H1 (cell line): Measurements from ENCODE around the gene PATJ. TPM values are rescaled to one million over a fixed set of nuclear protein-coding genes. Genes with fewer than 3 reads are reported as not detected.

ENCODE experiments used
- CTCF ChIA-PET: fragments of 300-600 bp; sonication (Branson Sonifier 250); formaldehyde crosslinking; loops from one replicate; lab custom pipeline; 2021; ENCODE audit not compliant: partially characterized antibody; lab: Charles Lee
- POLR2A ChIA-PET: fragments of 300-600 bp; sonication (Branson Sonifier 250); formaldehyde crosslinking; loops from one replicate; lab custom pipeline; 2021; ENCODE audit warnings: inconsistent platforms; ENCODE audit not compliant: partially characterized antibody; lab: Charles Lee
- DNase-seq, 2 experiments: peaks; one replicate each; pipeline versions ENCODE4 v3.0.0 to v3.0.0-alpha.2; 2010 to 2022; ENCODE audit warnings: low spot score in 2 of 2, low read depth in 1 of 2, mixed read lengths in 1 of 2
- FAIRE-seq: peaks from 2 replicates; lab custom pipeline; 2011; peaks lifted over from hg19 to GRCh38; lab: Jason Lieb, UNC
- H2AFZ ChIP-seq: 2 replicates; pipeline ENCODE4 v1.8.1; 2012; ENCODE audit warnings: low read length, inconsistent platforms
- H2AK5ac ChIP-seq: 2 replicates; pipeline ENCODE4 v1.6.1; 2013; ENCODE audit warnings: low read depth, low read length
- H2BK120ac ChIP-seq: replicated peaks from 2 replicates; pipeline ENCODE3; 2013; ENCODE audit warnings: low read depth, low read length, inconsistent platforms
- H2BK12ac ChIP-seq: 2 replicates; pipeline ENCODE4 v1.6.1; 2013; ENCODE audit warnings: low read depth, low read length
- H2BK15ac ChIP-seq: 2 replicates; pipeline ENCODE4 v1.6.1; 2013; ENCODE audit warnings: low read length
- H2BK20ac ChIP-seq: 2 replicates; pipeline ENCODE4 v1.6.1; 2013; ENCODE audit warnings: low read length
- H2BK5ac ChIP-seq: 2 replicates; pipeline ENCODE4 v1.6.1; 2013; ENCODE audit warnings: low read depth, low read length
- H3K14ac ChIP-seq: 2 replicates; pipeline ENCODE4 v1.6.1; 2013; ENCODE audit warnings: inconsistent platforms; ENCODE audit not compliant: insufficient read length
- H3K18ac ChIP-seq: 2 replicates; pipeline ENCODE4 v1.6.1; 2013; ENCODE audit warnings: low read length; ENCODE audit errors: extremely low read depth
- H3K23ac ChIP-seq: 2 replicates; pipeline ENCODE4 v1.6.1; 2013; ENCODE audit warnings: inconsistent platforms; ENCODE audit not compliant: insufficient read length
- H3K23me2 ChIP-seq: 2 replicates; pipeline ENCODE4 v1.6.1; 2013; ENCODE audit warnings: low read depth, low read length
- H3K27ac ChIP-seq: 2 replicates; pipeline ENCODE4 v1.6.1; 2011; ENCODE audit warnings: low read depth, low read length, inconsistent platforms
- H3K27me3 ChIP-seq, 4 experiments: replicated peaks in 1 of 4; 1 replicate in 1 of 4; 2 replicates in 3 of 4; pipeline versions ENCODE4 v1.6.1 to v1.8.1; 2011 to 2013; ENCODE audit warnings: low read length in 3 of 4, mild to moderate bottlenecking in 3 of 4, inconsistent platforms in 2 of 4, mixed read lengths in 2 of 4, moderate library complexity in 1 of 4; ENCODE audit not compliant: control insufficient read depth in 3 of 4, insufficient read depth in 3 of 4; ENCODE audit errors: extremely low read depth in 1 of 4
- H3K36me3 ChIP-seq, 4 experiments: 2 replicates each; pipeline versions ENCODE4 v1.6.1 to v1.8.1; 2011 to 2013; ENCODE audit warnings: mild to moderate bottlenecking in 4 of 4, low read length in 3 of 4, moderate library complexity in 2 of 4, control low read depth in 1 of 4, inconsistent platforms in 1 of 4; ENCODE audit not compliant: insufficient read depth in 4 of 4, control insufficient read depth in 2 of 4
- H3K4ac ChIP-seq: replicated peaks from 2 replicates; pipeline ENCODE3; 2013; ENCODE audit warnings: low read length, low read depth, mixed read lengths, inconsistent platforms; ENCODE audit not compliant: insufficient read length
- H3K4me1 ChIP-seq, 4 experiments: replicated peaks in 1 of 4; 1 replicate in 1 of 4; 2 replicates in 3 of 4; pipeline versions ENCODE4 v1.6.1 to v1.8.1; 2011 to 2013; ENCODE audit warnings: low read length in 3 of 4, inconsistent platforms in 2 of 4, mixed read lengths in 1 of 4; ENCODE audit not compliant: insufficient read depth in 4 of 4, control insufficient read depth in 3 of 4
- H3K4me2 ChIP-seq, 2 experiments: 2 replicates each; pipeline versions ENCODE4 v1.6.1 to v1.8.1; 2011 to 2013; ENCODE audit warnings: low read depth in 2 of 2, low read length in 2 of 2, control low read depth in 1 of 2, inconsistent platforms in 1 of 2, mild to moderate bottlenecking in 1 of 2; ENCODE audit not compliant: insufficient read depth in 1 of 2
- H3K4me3 ChIP-seq, 4 experiments: fragments of 200-600, 300-600 bp in 1 of 4; sonication (generic), shearing (Covaris generic), sonication (Bioruptor Twin) in 1 of 4; 2 replicates each; pipeline versions ENCODE4 v1.5.1 to v1.8.1; 2011 to 2016; ENCODE audit warnings: low read length in 4 of 4, low read depth in 3 of 4, control low read depth in 2 of 4, inconsistent platforms in 2 of 4, mild to moderate bottlenecking in 2 of 4, mixed read lengths in 1 of 4, moderate library complexity in 1 of 4; ENCODE audit not compliant: insufficient read depth in 2 of 4; ENCODE audit errors: extremely low read depth in 1 of 4
- H3K56ac ChIP-seq: replicated peaks from 2 replicates; pipeline ENCODE3; 2013; ENCODE audit warnings: low read depth, mild to moderate bottlenecking, mixed read lengths, low read length, inconsistent platforms; ENCODE audit not compliant: insufficient read length
- H3K79me1 ChIP-seq: 2 replicates; pipeline ENCODE4 v1.6.1; 2013; ENCODE audit warnings: low read depth, low read length, control low read depth
- H3K79me2 ChIP-seq, 2 experiments: 2 replicates each; pipeline versions ENCODE4 v1.6.1 to v1.8.1; 2012 to 2013; ENCODE audit warnings: low read length in 2 of 2, mild to moderate bottlenecking in 2 of 2, inconsistent platforms in 1 of 2; ENCODE audit not compliant: insufficient read depth in 2 of 2, control insufficient read depth in 1 of 2
- H3K9ac ChIP-seq, 4 experiments: replicated peaks in 1 of 4; 1 replicate in 1 of 4; 2 replicates in 3 of 4; pipeline versions ENCODE4 v1.6.1 to v1.8.1; 2011 to 2013; ENCODE audit warnings: low read depth in 3 of 4, low read length in 3 of 4, control low read depth in 2 of 4, mild to moderate bottlenecking in 2 of 4, moderate library complexity in 2 of 4, inconsistent platforms in 1 of 4; ENCODE audit errors: extremely low read depth in 1 of 4
- H3K9me3 ChIP-seq, 2 experiments: 2 replicates each; pipeline versions ENCODE4 v1.6.1 to v1.8.1; 2012 to 2013; ENCODE audit warnings: mild to moderate bottlenecking in 2 of 2, moderate library complexity in 2 of 2, control low read depth in 1 of 2, inconsistent platforms in 1 of 2, low read depth in 1 of 2, low read length in 1 of 2, mixed read lengths in 1 of 2; ENCODE audit not compliant: insufficient read depth in 2 of 2
- H4K20me1 ChIP-seq, 2 experiments: replicated peaks in 1 of 2; 2 replicates each; pipeline versions ENCODE3 to v1.8.1; 2011 to 2013; ENCODE audit warnings: inconsistent platforms in 2 of 2, low read length in 2 of 2, mild to moderate bottlenecking in 1 of 2; ENCODE audit not compliant: insufficient read depth in 2 of 2, control insufficient read depth in 1 of 2
- H4K5ac ChIP-seq: 2 replicates; pipeline ENCODE4 v1.6.1; 2013; ENCODE audit warnings: low read length, low read depth, mixed read lengths, inconsistent platforms; ENCODE audit not compliant: insufficient read length
- H4K8ac ChIP-seq: 2 replicates; pipeline ENCODE4 v1.8.0; 2013; ENCODE audit warnings: mild to moderate bottlenecking, moderate library complexity, low read length, inconsistent platforms; ENCODE audit not compliant: insufficient read depth; ENCODE audit errors: extremely low read depth
- H4K91ac ChIP-seq: replicated peaks from 2 replicates; pipeline ENCODE3; 2013; ENCODE audit warnings: low read length, mixed read lengths, inconsistent platforms; ENCODE audit not compliant: insufficient read length
- ATF2 ChIP-seq: IDR thresholded peaks from 2 replicates; pipeline ENCODE4 v1.6.1; 2012; ENCODE audit warnings: low read length, inconsistent platforms
- NRF1 ChIP-seq: IDR thresholded peaks from 2 replicates; pipeline ENCODE4 v1.6.1; 2011; ENCODE audit warnings: mild to moderate bottlenecking, low read depth, low read length, improper control_type of control experiment
- POLR2AphosphoS5 ChIP-seq: IDR thresholded peaks from 2 replicates; pipeline ENCODE4 v1.6.1; 2011; ENCODE audit warnings: low read depth, low read length
- RXRA ChIP-seq: IDR thresholded peaks from 2 replicates; pipeline ENCODE4 v1.6.1; 2011; ENCODE audit warnings: low read depth, mild to moderate bottlenecking, low read length, moderate library complexity; ENCODE audit not compliant: insufficient read depth
- SAP30 ChIP-seq: fragments of 300-600 bp; sonication (generic); IDR thresholded peaks from 2 replicates; pipeline ENCODE4 v1.7.1; 2012; ENCODE audit warnings: low read length, moderate library complexity, mild to moderate bottlenecking, inconsistent platforms; ENCODE audit not compliant: insufficient read depth, insufficient replicate concordance
- SP2 ChIP-seq: IDR thresholded peaks from 2 replicates; pipeline ENCODE4 v1.6.1; 2012; ENCODE audit warnings: mild to moderate bottlenecking, low read length, inconsistent platforms
- SUZ12 ChIP-seq: fragments of 200-600 bp; sonication (generic); IDR thresholded peaks from 2 replicates; pipeline ENCODE4 v1.6.1; 2012; ENCODE audit warnings: mild to moderate bottlenecking, inconsistent platforms, low read length, moderate library complexity, mixed read lengths
- TBP ChIP-seq: IDR thresholded peaks from 2 replicates; pipeline ENCODE4 v1.6.1; 2011; ENCODE audit warnings: low read depth, low read length, improper control_type of control experiment
- TCF12 ChIP-seq: IDR thresholded peaks from 2 replicates; pipeline ENCODE4 v1.6.1; 2011; ENCODE audit warnings: low read depth, mild to moderate bottlenecking, low read length
- TEAD4 ChIP-seq: IDR thresholded peaks from 2 replicates; pipeline ENCODE4 v1.6.1; 2012; ENCODE audit warnings: low read depth, low read length, inconsistent platforms, mixed read lengths
- USF2 ChIP-seq: IDR thresholded peaks from 2 replicates; pipeline ENCODE4 v1.6.1; 2011; ENCODE audit warnings: low read length, improper control_type of control experiment
- WGBS, 2 experiments: shearing (Covaris generic) in 1 of 2; methylation state at CpG; one replicate each; pipeline versions ENCODE4 v1.1.6 to v1.1.7; 2013 to 2015; ENCODE audit warnings: low lambda C conversion rate in 2 of 2, mixed read lengths in 2 of 2, inconsistent platforms in 1 of 2, low coverage in 1 of 2, missing lambda C conversion rate in 1 of 2; ENCODE audit not compliant: insufficient replicate concordance in 2 of 2, insufficient coverage in 1 of 2, insufficient read length in 1 of 2; ENCODE audit errors: extremely low coverage in 1 of 2, missing lambda C conversion rate in 1 of 2; 5-methylcytosine and 5-hydroxymethylcytosine counted together
- polyA plus RNA-seq, 7 experiments: library from polyadenylated mRNA; depleted of rRNA in 3 of 7; stranded (reverse) in 5 of 7; unstranded in 2 of 7; fragments of >200 nt in 5 of 7; fragments of 200-250 nt in 2 of 7; gene quantifications; 1 replicate in 5 of 7; 2 replicates in 1 of 7; 4 replicates in 1 of 7; pipeline versions ENCODE4 v1.2.1 to v1.2.3, GENCODE V29; 2011 to 2013; ENCODE audit warnings: missing spikeins in 2 of 7, mixed read lengths in 2 of 7
- total RNA-seq: library from RNA; stranded (reverse); fragmentation: NEBNext Ultra II Directional; extraction: Animal tissue kit (Norgen Biotek cat#: 25700); gene quantifications from 2 replicates; pipeline ENCODE4 v1.2.1, GENCODE V29; 2021

PATJ gene
- total and polyA plus RNA-seq, 2 of the 8 experiments (the other 6 are each of a cell fraction or from before 2014, with no cell fraction given) = 8.2 to 55.6 TPM

- H2BK15ac ChIP-seq = no peak overlapping the region
- H2BK12ac ChIP-seq = no peak overlapping the region
- peaks cover 0 to 9% of the 10 kb centered on the region in 2 experiments; a peak in 1 of 4 replicates for H3K9me3 ChIP-seq
- peaks cover 35 to 97% (median 73%) of the 10 kb centered on the region in 4 experiments for H3K36me3 ChIP-seq
- H4K5ac ChIP-seq = no peak overlapping the region
- H2AFZ ChIP-seq = no peak overlapping the region
- DNase-seq (no peak), FAIRE-seq (no peak)
- no peak overlapping the region; a peak in 1 of 7 replicates for H3K9ac ChIP-seq
- no peak overlapping the region for H4K91ac ChIP-seq
- H3K23me2 ChIP-seq = no peaks in the 10 kb centered on the region
- no peak overlapping the region for H3K4me3 ChIP-seq
- H3K4me2 ChIP-seq = no peak overlapping the region
- 95% methylated on average over 2 of the region's 2 CpGs; no CpG with 5 or more reads in 1 of the 2 experiments for WGBS, 2 experiments
- H3K4me1 ChIP-seq = peaks cover 0 to 5% (median 1%) of the 10 kb centered on the region in 4 experiments; a peak in 1 of 7 replicates
- H3K23ac ChIP-seq = no peak overlapping the region
- no peaks in the 10 kb centered on the region for H3K27me3 ChIP-seq
- POLR2A ChIA-PET = interaction anchor here (1.0 to 26.8 kb wide), 10 partner anchors 14 to 228 kb away, joined by 3 to 1232 read pairs (median 14); partner anchors contain the start of gene L1TD1
- CTCF ChIA-PET = interaction anchor here (1.1 to 8.4 kb wide), 3 partner anchors 21 to 198 kb away, joined by 3 to 69 read pairs (median 4); no protein-coding TSS in a partner anchor
- H3K4ac ChIP-seq = no peak overlapping the region
- no peak overlapping the region for H3K56ac ChIP-seq
- H2BK120ac ChIP-seq = no peak overlapping the region
- H2BK5ac ChIP-seq = no peak overlapping the region
- peaks cover 0 to 64% of the 10 kb centered on the region in 2 experiments; a peak in 2 of 4 replicates for H3K79me2 ChIP-seq
- H4K8ac ChIP-seq = no peak overlapping the region
- H2BK20ac ChIP-seq = no peak overlapping the region
- H3K27ac ChIP-seq = no peak overlapping the region
- no peak overlapping the region for H3K14ac ChIP-seq
- no peak overlapping the region for H2AK5ac ChIP-seq
- H3K18ac ChIP-seq = no peak overlapping the region
- H4K20me1 ChIP-seq = peaks cover 12 to 19% of the 10 kb centered on the region in 2 experiments
- H3K79me1 ChIP-seq = peaks cover 3% of the 10 kb centered on the region; the same call in 1 of the 2 replicates
- TF ChIP-seq SAP30 = no peak
- no peak for TF ChIP-seq USF2
- no peak; the same call in 1 of the 2 replicates for TF ChIP-seq POLR2AphosphoS5
- TF ChIP-seq TEAD4 = no peak
- no peak for TF ChIP-seq ATF2
- no peak for TF ChIP-seq RXRA
- TF ChIP-seq NRF1 = no peak
- no peak for TF ChIP-seq TBP
- no peak for TF ChIP-seq TCF12
- TF ChIP-seq SUZ12 = no peak
- TF ChIP-seq SP2 = no peak
These were observed 464.9 kb downstream of the PATJ start for GRCh38 chr1:62207187-62207586.
